Lower lobe of right lung (tissue), 2 donors: ENCODE results near the gene PPARA. TPM values are rescaled to one million over a fixed set of nuclear protein-coding genes. Genes with fewer than 3 reads are reported as not detected.

Experiments used
- ATAC-seq, 2 donors: fragments of 200-7000 bp; cut with Tn5 transposase; one replicate each; pipeline ENCODE4 v1.9.1; 2020 to 2022; ENCODE audit warnings: mild to moderate bottlenecking in 2 of 2, moderate library complexity in 2 of 2
- DNase-seq: peaks from one replicate; pipeline ENCODE4 v3.0.0-alpha.2; 2020
- H3K27ac ChIP-seq: fragments of 200-600 bp; one replicate; pipeline ENCODE4 v1.8.0; 2022
- H3K27me3 ChIP-seq: fragments of 200-600 bp; one replicate; pipeline ENCODE4 v1.8.0; 2022; ENCODE audit warnings: low read depth
- H3K36me3 ChIP-seq: fragments of 200-600 bp; one replicate; pipeline ENCODE4 v1.8.0; 2022; ENCODE audit warnings: mild to moderate bottlenecking
- H3K4me1 ChIP-seq: fragments of 200-600 bp; one replicate; pipeline ENCODE4 v1.8.0; 2022
- H3K4me3 ChIP-seq: fragments of 200-600 bp; one replicate; pipeline ENCODE4 v1.8.0; 2022; ENCODE audit warnings: mild to moderate bottlenecking
- H3K9me3 ChIP-seq: fragments of 200-600 bp; one replicate; pipeline ENCODE4 v1.8.0; 2022
- intact Hi-C: fragments of 100-400 bp; cut with DNase I; formaldehyde crosslinking; loops from one replicate; pipeline ENCODE4 v1.11.0; 2022
- total RNA-seq: library from RNA; stranded (reverse); fragmentation: NEBNext Ultra II Directional; extraction: Animal tissue kit (Norgen Biotek cat#: 25700); gene quantifications from one replicate; pipeline ENCODE4 v1.2.1, GENCODE V29; 2021
- TF ChIP-seq, protein P1 (sequence below): fragments of 200-600 bp; IDR thresholded peaks from one replicate; pipeline ENCODE4 v1.8.0; 2022; ENCODE audit warnings: antibody characterized with exemption, mild to moderate bottlenecking
- donor health status: DM: no; HTN: yes; CAD: no; lungs with severe emphysema.

The PPARA gene
- total RNA-seq, 1 donor from 2014 or later: 20.5 TPM

DNA sequence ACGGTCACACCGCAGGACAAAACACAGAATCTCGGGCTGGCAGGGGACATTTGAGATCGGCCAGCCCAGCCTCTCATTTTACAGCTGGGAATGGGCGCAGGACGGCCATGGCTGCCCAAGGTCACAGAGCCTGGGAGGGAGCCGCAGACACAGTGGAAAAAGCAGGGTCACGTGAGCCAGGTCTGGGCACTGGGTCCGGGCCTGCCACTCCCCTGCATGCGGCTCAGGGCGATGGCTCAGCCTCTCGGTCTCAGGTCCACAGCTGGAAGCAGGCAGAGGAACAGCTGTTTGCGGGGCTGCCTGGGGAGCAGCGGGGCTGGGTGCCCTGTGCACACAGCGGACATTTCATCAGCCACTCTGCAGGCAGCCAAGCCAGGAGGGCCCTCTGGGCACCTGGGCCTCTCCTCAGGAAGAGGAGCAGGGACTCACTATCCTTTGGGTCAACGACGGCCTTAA lies 10.4 kb upstream of the PPARA start:
- H3K4me1 ChIP-seq: no peaks in the 10 kb centered on the region
- H3K27ac ChIP-seq: peak overlapping the region; percentile 67
- intact Hi-C loops: no loop called here
- H3K27me3 ChIP-seq: no peaks in the 10 kb centered on the region
- H3K36me3 ChIP-seq: no peaks in the 10 kb centered on the region
- H3K4me3 ChIP-seq: no peak overlapping the region
- H3K9me3 ChIP-seq: no peaks in the 10 kb centered on the region
- ATAC-seq: peak in 1 of 2 donors; percentile 25
- DNase-seq: no peak
- TF ChIP-seq, protein P1, sequence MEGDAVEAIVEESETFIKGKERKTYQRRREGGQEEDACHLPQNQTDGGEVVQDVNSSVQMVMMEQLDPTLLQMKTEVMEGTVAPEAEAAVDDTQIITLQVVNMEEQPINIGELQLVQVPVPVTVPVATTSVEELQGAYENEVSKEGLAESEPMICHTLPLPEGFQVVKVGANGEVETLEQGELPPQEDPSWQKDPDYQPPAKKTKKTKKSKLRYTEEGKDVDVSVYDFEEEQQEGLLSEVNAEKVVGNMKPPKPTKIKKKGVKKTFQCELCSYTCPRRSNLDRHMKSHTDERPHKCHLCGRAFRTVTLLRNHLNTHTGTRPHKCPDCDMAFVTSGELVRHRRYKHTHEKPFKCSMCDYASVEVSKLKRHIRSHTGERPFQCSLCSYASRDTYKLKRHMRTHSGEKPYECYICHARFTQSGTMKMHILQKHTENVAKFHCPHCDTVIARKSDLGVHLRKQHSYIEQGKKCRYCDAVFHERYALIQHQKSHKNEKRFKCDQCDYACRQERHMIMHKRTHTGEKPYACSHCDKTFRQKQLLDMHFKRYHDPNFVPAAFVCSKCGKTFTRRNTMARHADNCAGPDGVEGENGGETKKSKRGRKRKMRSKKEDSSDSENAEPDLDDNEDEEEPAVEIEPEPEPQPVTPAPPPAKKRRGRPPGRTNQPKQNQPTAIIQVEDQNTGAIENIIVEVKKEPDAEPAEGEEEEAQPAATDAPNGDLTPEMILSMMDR: no peak

GRCh38 chr22:46140989-46141928 lies 9.1 kb upstream of the PPARA start:
- Histone ChIP-seq H3K27me3 (no peaks in the 10 kb centered on the region), H3K36me3 (no peaks in the 10 kb centered on the region), H3K9me3 (no peaks in the 10 kb centered on the region), H3K27ac (no peak overlapping the region), H3K4me3 (no peak overlapping the region), H3K4me1 (no peaks in the 10 kb centered on the region)
- no peak for DNase-seq
- intact Hi-C loops: no loop called here
- TF ChIP-seq, protein P1: no peak
- ATAC-seq: no peak

DNA sequence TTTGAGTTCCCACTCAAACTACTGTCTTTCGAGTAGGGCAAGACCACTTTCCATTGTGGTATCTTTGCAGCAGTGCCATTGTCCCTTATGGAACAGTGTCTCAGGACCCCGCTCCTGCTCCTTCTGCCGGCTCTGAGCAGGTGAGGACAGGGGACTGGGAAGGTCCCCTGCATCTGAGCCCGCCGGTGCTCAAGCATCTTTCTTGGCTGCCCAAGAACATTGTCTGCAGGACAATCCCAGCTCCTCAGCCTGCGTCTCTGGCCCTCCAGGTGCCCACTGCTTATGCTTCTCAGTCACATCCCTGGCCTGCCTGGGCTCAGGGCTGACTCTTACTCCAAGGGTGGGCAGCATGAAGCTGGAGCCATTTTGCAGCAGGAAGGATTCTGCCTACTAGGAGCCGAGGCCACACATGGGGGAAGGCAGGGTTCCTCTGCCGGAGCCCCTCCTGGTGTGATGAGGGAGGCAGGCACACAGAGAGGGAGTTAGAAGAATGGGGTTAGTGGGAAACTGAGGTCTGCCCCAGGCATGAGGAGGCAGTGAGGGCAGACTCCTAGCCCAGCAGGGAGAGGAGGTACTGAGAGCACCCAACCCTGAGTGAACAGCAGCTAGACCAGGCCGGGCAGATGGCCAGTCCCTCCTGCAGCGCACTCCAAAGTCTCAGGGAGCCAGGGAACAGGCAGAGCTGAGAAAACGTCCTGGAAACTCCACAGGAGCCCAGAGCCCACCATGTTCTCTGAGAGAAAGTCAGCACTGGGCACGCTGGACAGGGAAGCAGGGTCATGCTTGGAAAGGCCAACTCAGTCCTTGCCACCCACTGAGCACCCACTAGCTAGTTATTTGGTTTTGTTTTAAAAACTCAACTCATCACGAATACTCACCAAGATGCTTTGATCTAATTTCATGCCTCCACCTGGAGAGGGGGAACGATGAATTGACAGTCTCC lies 7.5 kb upstream of the PPARA start:
- Histone ChIP-seq H3K27me3 (no peaks in the 10 kb centered on the region), H3K9me3 (no peaks in the 10 kb centered on the region), H3K4me3 (no peak overlapping the region), H3K4me1 (no peaks in the 10 kb centered on the region), H3K36me3 (no peaks in the 10 kb centered on the region), H3K27ac (no peak overlapping the region)
- intact Hi-C loops: no loop called here
- TF ChIP-seq, protein P1: no peak
- ATAC-seq (no peak), DNase-seq (peak; percentile 39)

GRCh38 chr22:46143491-46144147 lies 6.7 kb upstream of the PPARA start:
- ATAC-seq: no peak

More at GRCh38 chr22:46143491-46144147, 6.7 kb upstream of the PPARA start:
- Histone ChIP-seq H3K4me3 (no peak overlapping the region), H3K27me3 (no peaks in the 10 kb centered on the region), H3K4me1 (peaks cover 3% of the 10 kb centered on the region), H3K9me3 (no peaks in the 10 kb centered on the region), H3K27ac (no peak overlapping the region), H3K36me3 (no peaks in the 10 kb centered on the region)
- TF ChIP-seq, protein P1: no peak
- intact Hi-C loops: no loop called here
- no peak for DNase-seq
